Measurements from ENCODE around the gene APCDD1L.
"Not testable (repeated sequence)": the region's sequence is repeated elsewhere in the genome, so short reads cannot be mapped to it uniquely, and the experiment has no call there.

The APCDD1L gene

GRCh38 chr20:58547623-58548475 is 32.6 kb upstream of the APCDD1L start:
- no peaks in the 10 kb centered on the region for H3K36me3 Mint-ChIP-seq
- no peaks in the 10 kb centered on the region for H3K4me1 Mint-ChIP-seq
- no peak overlapping the region for H3K27ac Mint-ChIP-seq
- no peak overlapping the region for H3K4me3 Mint-ChIP-seq
- H3K9me3 Mint-ChIP-seq, result no peaks in the 10 kb centered on the region
- no peak for ATAC-seq
- peaks cover 42% of the 10 kb centered on the region for H3K27me3 Mint-ChIP-seq

GRCh38 chr20:58546756-58547622 is 31.8 kb upstream of the APCDD1L start:
- Mint-ChIP-seq H3K9me3 (no peaks in the 10 kb centered on the region), H3K4me1 (no peaks in the 10 kb centered on the region), H3K27ac (no peak overlapping the region), H3K36me3 (no peaks in the 10 kb centered on the region), H3K4me3 (no peak overlapping the region), H3K27me3 (peaks cover 34% of the 10 kb centered on the region)
- ATAC-seq, result no peak

DNA sequence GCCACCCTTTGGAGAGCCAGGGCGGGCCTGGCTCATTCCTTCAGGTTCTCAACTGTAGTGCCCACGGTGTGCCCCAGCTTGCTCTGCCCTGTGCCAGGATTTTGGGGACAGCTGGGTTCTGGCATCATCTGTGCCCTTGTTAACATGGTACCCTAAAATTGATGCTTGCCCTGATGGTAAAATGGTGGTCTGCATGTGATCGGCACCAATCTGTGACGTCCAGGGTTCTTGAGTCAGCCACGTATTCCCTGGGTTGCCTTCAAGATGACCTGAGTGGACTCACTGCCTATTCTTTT is 31.2 kb upstream of the APCDD1L start:
- Mint-ChIP-seq H3K36me3 (no peaks in the 10 kb centered on the region), H3K4me1 (no peaks in the 10 kb centered on the region), H3K9me3 (no peaks in the 10 kb centered on the region), H3K4me3 (no peak overlapping the region), H3K27me3 (peaks cover 32% of the 10 kb centered on the region), H3K27ac (no peak overlapping the region)
- no peak for ATAC-seq

DNA sequence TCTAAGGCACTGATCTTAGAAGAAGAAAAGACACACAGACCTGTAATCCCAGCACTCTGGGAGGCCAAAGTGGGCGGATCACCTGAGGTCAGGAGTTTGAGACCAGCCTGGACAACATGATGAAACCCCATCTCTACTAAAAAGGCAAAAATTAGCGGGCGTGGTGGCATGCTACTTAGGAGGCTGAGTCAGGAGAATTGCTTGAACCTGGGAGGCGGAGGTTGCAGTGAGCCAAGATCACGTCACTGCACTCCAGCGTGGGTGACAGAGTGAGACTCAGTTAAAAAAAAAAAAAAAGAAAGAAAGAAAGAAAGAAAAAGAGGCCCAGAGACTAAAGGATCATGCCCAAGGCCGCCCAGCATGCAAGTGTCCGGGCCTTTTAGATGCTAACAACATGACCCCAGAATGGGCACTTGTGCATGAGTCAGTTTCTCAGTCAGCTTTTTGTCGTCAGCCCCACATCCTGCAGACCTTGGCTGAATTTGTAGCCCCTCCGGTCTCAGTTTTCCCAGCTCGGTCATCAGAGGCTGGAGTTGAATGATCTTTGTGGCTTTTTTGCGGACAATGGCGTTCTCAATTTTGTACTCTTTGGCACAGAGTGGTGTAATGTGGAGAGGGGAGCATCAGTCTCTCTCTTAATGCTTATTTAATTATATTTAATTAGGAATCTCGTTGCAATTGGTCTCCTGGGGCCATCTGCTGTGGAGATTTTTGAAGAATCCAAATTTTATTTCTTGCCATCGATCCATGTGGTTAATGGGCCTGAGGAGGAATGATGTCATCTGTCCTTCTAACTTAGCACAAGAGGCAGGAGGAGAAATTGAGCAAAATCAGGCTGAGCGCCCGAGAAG is 30.6 kb upstream of the APCDD1L start:
- no peak for ATAC-seq
- Mint-ChIP-seq H3K27ac (no peak overlapping the region), H3K27me3 (peaks cover 38% of the 10 kb centered on the region), H3K9me3 (no peaks in the 10 kb centered on the region), H3K4me3 (no peak overlapping the region), H3K4me1 (no peaks in the 10 kb centered on the region), H3K36me3 (no peaks in the 10 kb centered on the region)

GRCh38 chr20:58544891-58545290 is 29.7 kb upstream of the APCDD1L start:
- no peak overlapping the region for H3K27ac Mint-ChIP-seq
- H3K4me3 Mint-ChIP-seq, result no peak overlapping the region
- H3K9me3 Mint-ChIP-seq, result no peaks in the 10 kb centered on the region

DNA sequence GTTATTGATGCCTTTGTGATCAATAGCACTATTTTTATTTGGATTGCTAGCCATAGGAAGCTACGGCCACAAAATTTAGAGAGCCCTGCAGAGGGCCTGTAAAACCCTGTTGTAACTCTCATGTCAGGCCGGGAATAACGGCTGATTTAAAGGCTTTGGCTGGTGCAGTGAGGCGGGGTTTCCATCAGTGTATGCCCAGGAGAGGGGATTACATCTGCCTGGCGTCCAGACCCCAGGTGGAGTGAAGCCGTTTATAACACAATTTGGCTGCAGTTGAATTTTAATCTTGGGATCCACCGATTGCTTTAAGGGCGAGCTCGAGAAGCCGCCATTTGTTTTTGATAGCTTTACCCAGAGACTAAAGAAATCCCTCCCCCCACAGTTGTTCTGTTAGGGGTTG is 29.1 kb upstream of the APCDD1L start:
- peaks cover 2% of the 10 kb centered on the region for H3K9me3 Mint-ChIP-seq
- H3K36me3 Mint-ChIP-seq, result no peaks in the 10 kb centered on the region
- ATAC-seq, result no peak
- no peaks in the 10 kb centered on the region for H3K4me1 Mint-ChIP-seq
- no peak overlapping the region for H3K4me3 Mint-ChIP-seq
- no peak overlapping the region for H3K27ac Mint-ChIP-seq
- H3K27me3 Mint-ChIP-seq, result peaks cover 42% of the 10 kb centered on the region

More at GRCh38 chr20:58544891-58545290, 29.7 kb upstream of the APCDD1L start:
- peaks cover 46% of the 10 kb centered on the region for H3K27me3 Mint-ChIP-seq
- no peaks in the 10 kb centered on the region for H3K4me1 Mint-ChIP-seq
- H3K36me3 Mint-ChIP-seq, result no peaks in the 10 kb centered on the region
- ATAC-seq, result no peak

- no peak overlapping the region for H3K27ac Mint-ChIP-seq
- no peaks in the 10 kb centered on the region for H3K4me1 Mint-ChIP-seq
- H3K27me3 Mint-ChIP-seq, result peaks cover 33% of the 10 kb centered on the region
- no peak overlapping the region for H3K4me3 Mint-ChIP-seq
- peaks cover 9% of the 10 kb centered on the region for H3K9me3 Mint-ChIP-seq
- H3K36me3 Mint-ChIP-seq, result no peaks in the 10 kb centered on the region
- no peak for ATAC-seq
Observed at GRCh38 chr20:58543274-58543673, 28.1 kb upstream of the APCDD1L start.

DNA sequence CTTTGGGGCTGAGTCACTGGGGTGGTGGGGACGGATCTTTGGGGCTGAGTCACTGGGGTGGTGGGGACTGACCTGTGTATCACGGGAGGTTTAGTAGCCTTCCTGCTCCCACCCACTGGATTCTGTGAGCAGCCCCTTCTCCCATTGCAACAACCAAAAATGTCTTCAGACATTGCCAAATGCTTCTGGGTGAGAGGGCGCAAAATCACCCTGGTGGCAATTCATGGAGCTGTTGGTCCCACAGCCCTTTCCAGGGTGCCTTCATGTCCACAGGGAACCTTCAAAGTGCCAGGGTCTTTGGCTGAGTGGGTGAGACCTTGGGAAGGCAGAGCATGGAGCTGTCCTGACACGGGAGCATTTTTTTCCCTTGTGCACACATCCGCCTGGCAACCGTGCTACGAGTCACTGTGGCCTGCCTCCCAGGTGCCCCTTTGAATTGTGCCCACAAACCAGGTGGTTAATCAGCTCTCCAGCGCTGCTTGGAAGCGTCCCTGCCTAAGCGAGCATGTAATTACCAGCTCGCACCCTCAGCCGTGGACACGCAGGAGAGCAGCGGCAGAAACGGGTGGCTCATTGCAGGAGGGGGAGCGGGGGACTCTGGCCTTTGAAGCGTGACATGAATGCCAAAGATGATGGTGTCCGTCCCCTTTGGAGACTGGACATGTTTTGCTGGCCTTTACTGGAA is 27.4 kb upstream of the APCDD1L start:
- ATAC-seq, result no peak
- Mint-ChIP-seq H3K9me3 (peaks cover 13% of the 10 kb centered on the region), H3K36me3 (no peaks in the 10 kb centered on the region), H3K4me3 (no peak overlapping the region), H3K27ac (no peak overlapping the region), H3K4me1 (no peaks in the 10 kb centered on the region), H3K27me3 (peaks cover 26% of the 10 kb centered on the region)

DNA sequence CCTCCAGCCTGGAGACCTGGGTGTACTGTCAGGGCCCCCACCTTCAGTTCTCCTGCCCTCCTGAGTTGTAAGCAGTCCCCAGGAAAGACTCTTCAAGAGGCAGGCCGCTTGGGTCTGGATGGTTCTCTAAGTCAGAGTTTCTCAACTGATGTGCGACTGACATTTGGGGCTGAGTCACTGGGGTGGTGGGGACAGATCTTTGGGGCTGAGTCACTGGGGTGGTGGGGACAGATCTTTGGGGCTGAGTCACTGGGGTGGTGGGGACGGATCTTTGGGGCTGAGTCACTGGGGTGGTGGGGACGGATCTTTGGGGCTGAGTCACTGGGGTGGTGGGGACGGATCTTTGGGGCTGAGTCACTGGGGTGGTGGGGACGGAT is 26.8 kb upstream of the APCDD1L start:
- not testable (repeated sequence) for H3K36me3 Mint-ChIP-seq, ATAC-seq, H3K4me1 Mint-ChIP-seq, H3K27ac Mint-ChIP-seq, H3K4me3 Mint-ChIP-seq
- peaks cover 15% of the 10 kb centered on the region for H3K9me3 Mint-ChIP-seq
- H3K27me3 Mint-ChIP-seq, result peaks cover 21% of the 10 kb centered on the region

DNA sequence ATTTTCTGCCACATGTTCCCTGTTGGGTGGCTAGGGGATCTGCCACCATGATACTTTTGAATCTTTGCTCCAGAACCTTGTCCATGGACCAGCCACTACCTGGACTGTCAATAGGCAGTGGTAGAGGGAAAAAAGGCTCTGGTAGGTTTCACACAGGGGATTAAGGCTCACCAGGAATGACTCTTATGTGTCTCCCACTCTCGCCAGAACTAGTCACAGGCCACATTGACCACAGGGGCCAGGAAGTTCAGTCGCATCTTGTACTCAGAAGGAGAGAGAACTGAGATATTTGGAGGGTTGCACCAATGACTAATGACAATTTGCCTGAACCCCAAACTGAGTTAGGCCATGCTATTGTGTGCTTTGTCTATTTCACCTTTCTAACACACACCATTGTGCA is 23.6 kb upstream of the APCDD1L start:
- H3K27me3 Mint-ChIP-seq, result peaks cover 18% of the 10 kb centered on the region
- peaks cover 24% of the 10 kb centered on the region for H3K9me3 Mint-ChIP-seq
- ATAC-seq, result no peak
- no peaks in the 10 kb centered on the region for H3K4me1 Mint-ChIP-seq
- H3K4me3 Mint-ChIP-seq, result no peak overlapping the region
- no peak overlapping the region for H3K27ac Mint-ChIP-seq
- H3K36me3 Mint-ChIP-seq, result no peaks in the 10 kb centered on the region

DNA sequence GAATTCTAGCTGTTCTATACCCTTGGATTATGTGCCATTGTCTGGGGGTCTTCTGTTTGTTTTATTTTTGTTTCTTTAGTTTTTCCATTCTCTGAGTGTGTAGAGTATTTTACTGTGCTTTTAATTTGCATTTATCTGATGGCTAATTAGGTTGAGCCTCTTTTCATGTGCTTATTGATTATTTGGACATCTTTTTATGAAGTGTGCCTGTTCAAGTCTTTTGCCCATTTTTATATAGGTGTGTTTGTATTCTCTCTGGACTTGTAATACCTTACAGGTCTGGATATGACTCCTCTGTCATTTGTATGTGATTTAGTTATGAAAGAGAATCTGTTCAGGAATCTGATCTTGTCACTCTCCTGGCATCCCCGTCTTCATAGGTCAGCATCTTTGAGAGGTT is 22.6 kb upstream of the APCDD1L start:
- H3K4me3 Mint-ChIP-seq, result no peak overlapping the region
- H3K36me3 Mint-ChIP-seq, result no peaks in the 10 kb centered on the region
- no peaks in the 10 kb centered on the region for H3K4me1 Mint-ChIP-seq
- no peak for ATAC-seq
- H3K27me3 Mint-ChIP-seq, result peaks cover 18% of the 10 kb centered on the region
- H3K9me3 Mint-ChIP-seq, result peaks cover 32% of the 10 kb centered on the region
- no peak overlapping the region for H3K27ac Mint-ChIP-seq

DNA sequence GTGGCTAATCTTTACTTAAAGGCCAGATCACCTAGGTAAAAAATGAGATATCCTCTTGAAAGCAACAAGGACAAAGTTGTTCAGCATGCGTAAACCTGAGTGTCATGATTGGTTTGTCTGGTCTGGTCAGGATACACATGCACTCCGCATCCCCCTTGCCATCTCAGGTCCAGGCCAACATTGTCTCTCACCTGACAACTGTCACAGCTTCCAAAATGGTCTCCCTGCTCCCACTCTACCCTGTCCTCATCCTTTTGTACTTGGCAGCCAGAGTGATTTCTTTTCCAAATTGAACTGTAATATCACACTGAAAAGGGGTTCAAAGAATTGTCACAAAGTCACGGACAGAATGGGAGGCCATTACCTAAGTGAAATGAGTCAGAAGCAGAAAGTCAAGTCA is 21.1 kb upstream of the APCDD1L start:
- no peak overlapping the region for H3K27ac Mint-ChIP-seq
- peaks cover 15% of the 10 kb centered on the region for H3K27me3 Mint-ChIP-seq
- H3K9me3 Mint-ChIP-seq, result peaks cover 45% of the 10 kb centered on the region
- H3K36me3 Mint-ChIP-seq, result peaks cover 7% of the 10 kb centered on the region
- ATAC-seq, result no peak
- no peak overlapping the region for H3K4me3 Mint-ChIP-seq
- H3K4me1 Mint-ChIP-seq, result no peaks in the 10 kb centered on the region

GRCh38 chr20:58531657-58532056 is 16.5 kb upstream of the APCDD1L start:
- H3K4me1 Mint-ChIP-seq, result no peaks in the 10 kb centered on the region
- peaks cover 9% of the 10 kb centered on the region for H3K27me3 Mint-ChIP-seq
- H3K36me3 Mint-ChIP-seq, result peaks cover 7% of the 10 kb centered on the region
- peaks cover 43% of the 10 kb centered on the region for H3K9me3 Mint-ChIP-seq
- H3K4me3 Mint-ChIP-seq, result no peak overlapping the region
- no peak for ATAC-seq
- no peak overlapping the region for H3K27ac Mint-ChIP-seq

DNA sequence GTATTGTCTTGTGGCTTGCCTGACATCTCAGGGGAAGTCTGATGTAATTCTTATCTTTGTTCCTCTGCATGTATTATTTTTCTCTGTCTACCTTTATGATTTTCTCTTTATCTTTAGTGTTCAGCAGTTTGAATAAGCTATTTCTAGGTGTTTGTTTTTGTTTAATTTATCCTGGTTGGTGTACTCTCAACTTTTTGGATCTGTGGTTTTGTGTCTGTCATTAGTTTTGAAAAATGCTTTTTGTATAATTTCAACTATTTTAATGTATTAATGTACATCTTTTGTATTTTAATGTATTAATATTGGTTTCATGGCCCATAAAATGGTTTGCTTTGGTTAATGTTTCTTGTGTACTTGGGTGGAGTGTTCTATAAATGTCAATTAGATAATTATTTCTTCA is 15.9 kb upstream of the APCDD1L start:
- Mint-ChIP-seq H3K9me3 (peaks cover 42% of the 10 kb centered on the region), H3K36me3 (peaks cover 7% of the 10 kb centered on the region), H3K4me3 (no peak overlapping the region), H3K4me1 (no peaks in the 10 kb centered on the region), H3K27me3 (peaks cover 9% of the 10 kb centered on the region), H3K27ac (no peak overlapping the region)
- ATAC-seq, result no peak

- Mint-ChIP-seq H3K4me3 (no peak overlapping the region), H3K9me3 (peaks cover 41% of the 10 kb centered on the region)
Observed at GRCh38 chr20:58528412-58528811, 13.2 kb upstream of the APCDD1L start.

More at GRCh38 chr20:58528412-58528811, 13.2 kb upstream of the APCDD1L start:
- Mint-ChIP-seq H3K4me1 (no peaks in the 10 kb centered on the region), H3K27me3 (peaks cover 9% of the 10 kb centered on the region), H3K27ac (no peak overlapping the region), H3K36me3 (peaks cover 7% of the 10 kb centered on the region)
- no peak for ATAC-seq

Measured in stimulated activated memory B cell treated with anti-CD40 and anti-IgM and Interleukin-4, amounts not matched to agents 10 μg/mL and 1 μg/mL and 100 μg/mL, for 72 hours (primary cell).